GM23338 (cell line): Measurements from ENCODE around the gene TSPAN7. TPM values are rescaled to one million over a fixed set of nuclear protein-coding genes. Genes with fewer than 3 reads are reported as not detected.

Experiments
- CREB1 ChIP-seq: fragments of 250-450 bp; sonication (Bioruptor Pico); IDR thresholded peaks from 2 replicates; pipeline ENCODE4 v1.5.0; 2020; ENCODE audit warnings: low read depth, mild to moderate bottlenecking, moderate library complexity
- EZH2 ChIP-seq: fragments of 200-600 bp; sonication (generic); IDR thresholded peaks from one replicate; pipeline ENCODE4 v1.8.0; 2017; ENCODE audit warnings: antibody characterized with exemption, mild to moderate bottlenecking, low read depth; ENCODE audit not compliant: unreplicated experiment
- EZH2phosphoT487 ChIP-seq: fragments of 200-600 bp; sonication (generic); IDR thresholded peaks from one replicate; pipeline ENCODE4 v1.8.1; 2018; ENCODE audit warnings: antibody characterized with exemption; ENCODE audit not compliant: unreplicated experiment
- POLR2AphosphoS5 ChIP-seq: IDR thresholded peaks from 2 replicates; pipeline ENCODE4 v1.6.1; 2016; ENCODE audit warnings: antibody characterized with exemption, low read depth
- STAT1 ChIP-seq: IDR thresholded peaks from one replicate; pipeline ENCODE4 v1.6.1; 2016; ENCODE audit warnings: antibody characterized with exemption; ENCODE audit not compliant: unreplicated experiment
- ZNF114 ChIP-seq: fragments of 250-450 bp; sonication (Bioruptor Pico); IDR thresholded peaks from 2 replicates; pipeline ENCODE4 v1.5.0; 2020; ENCODE audit warnings: mild to moderate bottlenecking, moderate library complexity
- polyA plus RNA-seq: library from polyadenylated mRNA; unstranded; fragments of >200 nt; fragmentation: Nextera tagmentation; extraction: Ambion mirVana; gene quantifications from 2 replicates; pipeline ENCODE4 v1.2.1, GENCODE V29; 2016
- total RNA-seq: library from RNA; depleted of rRNA; stranded (reverse); fragments of >200 nt; shearing (Covaris generic); gene quantifications from 2 replicates; pipeline ENCODE4 v1.2.3, GENCODE V29; 2014
- TF ChIP-seq, protein P1 (sequence below): fragments of 250-450 bp; sonication (Bioruptor Pico); IDR thresholded peaks from 2 replicates; pipeline ENCODE4 v1.5.0; 2020; ENCODE audit warnings: mild to moderate bottlenecking, moderate library complexity
- TF ChIP-seq, protein P2 (sequence below): IDR thresholded peaks from one replicate; pipeline ENCODE4 v1.6.1; 2018; ENCODE audit warnings: antibody characterized with exemption; ENCODE audit not compliant: unreplicated experiment
- TF ChIP-seq, protein P3 (sequence below), 2 experiments: fragments of 200-600 bp in 1 of 2; sonication (generic) in 1 of 2; conservative IDR thresholded peaks; 2 replicates each; pipeline versions ENCODE4 v1.5.1 to v1.6.1; 2016 to 2017; ENCODE audit warnings: antibody characterized with exemption in 2 of 2, low read depth in 2 of 2, mild to moderate bottlenecking in 2 of 2, moderate library complexity in 1 of 2
- TF ChIP-seq, protein P4 (sequence below): IDR thresholded peaks from 2 replicates; pipeline ENCODE4 v1.6.1; 2016; ENCODE audit warnings: antibody characterized with exemption

TSPAN7 gene
- total and polyA plus RNA-seq, 2 experiments from 2014 or later = 7.2 to 11.5 TPM

DNA sequence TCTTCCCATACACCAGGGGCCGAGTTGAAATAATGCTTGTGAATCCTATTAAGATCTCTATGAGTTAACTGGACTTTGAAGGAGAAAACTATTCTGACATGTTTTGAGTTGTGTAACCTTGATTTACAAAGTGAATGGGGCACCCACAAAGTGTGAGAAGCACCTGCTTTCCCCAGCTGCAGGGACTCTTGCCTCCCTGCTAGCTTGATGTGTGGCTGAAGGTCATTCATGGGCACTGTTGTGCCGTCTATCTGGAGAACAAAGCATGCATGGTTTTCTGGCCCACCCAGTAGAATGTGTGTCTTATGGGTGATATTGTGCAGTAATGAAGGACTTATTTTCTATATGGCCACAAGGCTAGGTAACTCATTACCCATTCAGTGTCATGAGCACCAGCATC, 53.1 kb downstream of the TSPAN7 start (continued):
- TF ChIP-seq, protein P1, sequence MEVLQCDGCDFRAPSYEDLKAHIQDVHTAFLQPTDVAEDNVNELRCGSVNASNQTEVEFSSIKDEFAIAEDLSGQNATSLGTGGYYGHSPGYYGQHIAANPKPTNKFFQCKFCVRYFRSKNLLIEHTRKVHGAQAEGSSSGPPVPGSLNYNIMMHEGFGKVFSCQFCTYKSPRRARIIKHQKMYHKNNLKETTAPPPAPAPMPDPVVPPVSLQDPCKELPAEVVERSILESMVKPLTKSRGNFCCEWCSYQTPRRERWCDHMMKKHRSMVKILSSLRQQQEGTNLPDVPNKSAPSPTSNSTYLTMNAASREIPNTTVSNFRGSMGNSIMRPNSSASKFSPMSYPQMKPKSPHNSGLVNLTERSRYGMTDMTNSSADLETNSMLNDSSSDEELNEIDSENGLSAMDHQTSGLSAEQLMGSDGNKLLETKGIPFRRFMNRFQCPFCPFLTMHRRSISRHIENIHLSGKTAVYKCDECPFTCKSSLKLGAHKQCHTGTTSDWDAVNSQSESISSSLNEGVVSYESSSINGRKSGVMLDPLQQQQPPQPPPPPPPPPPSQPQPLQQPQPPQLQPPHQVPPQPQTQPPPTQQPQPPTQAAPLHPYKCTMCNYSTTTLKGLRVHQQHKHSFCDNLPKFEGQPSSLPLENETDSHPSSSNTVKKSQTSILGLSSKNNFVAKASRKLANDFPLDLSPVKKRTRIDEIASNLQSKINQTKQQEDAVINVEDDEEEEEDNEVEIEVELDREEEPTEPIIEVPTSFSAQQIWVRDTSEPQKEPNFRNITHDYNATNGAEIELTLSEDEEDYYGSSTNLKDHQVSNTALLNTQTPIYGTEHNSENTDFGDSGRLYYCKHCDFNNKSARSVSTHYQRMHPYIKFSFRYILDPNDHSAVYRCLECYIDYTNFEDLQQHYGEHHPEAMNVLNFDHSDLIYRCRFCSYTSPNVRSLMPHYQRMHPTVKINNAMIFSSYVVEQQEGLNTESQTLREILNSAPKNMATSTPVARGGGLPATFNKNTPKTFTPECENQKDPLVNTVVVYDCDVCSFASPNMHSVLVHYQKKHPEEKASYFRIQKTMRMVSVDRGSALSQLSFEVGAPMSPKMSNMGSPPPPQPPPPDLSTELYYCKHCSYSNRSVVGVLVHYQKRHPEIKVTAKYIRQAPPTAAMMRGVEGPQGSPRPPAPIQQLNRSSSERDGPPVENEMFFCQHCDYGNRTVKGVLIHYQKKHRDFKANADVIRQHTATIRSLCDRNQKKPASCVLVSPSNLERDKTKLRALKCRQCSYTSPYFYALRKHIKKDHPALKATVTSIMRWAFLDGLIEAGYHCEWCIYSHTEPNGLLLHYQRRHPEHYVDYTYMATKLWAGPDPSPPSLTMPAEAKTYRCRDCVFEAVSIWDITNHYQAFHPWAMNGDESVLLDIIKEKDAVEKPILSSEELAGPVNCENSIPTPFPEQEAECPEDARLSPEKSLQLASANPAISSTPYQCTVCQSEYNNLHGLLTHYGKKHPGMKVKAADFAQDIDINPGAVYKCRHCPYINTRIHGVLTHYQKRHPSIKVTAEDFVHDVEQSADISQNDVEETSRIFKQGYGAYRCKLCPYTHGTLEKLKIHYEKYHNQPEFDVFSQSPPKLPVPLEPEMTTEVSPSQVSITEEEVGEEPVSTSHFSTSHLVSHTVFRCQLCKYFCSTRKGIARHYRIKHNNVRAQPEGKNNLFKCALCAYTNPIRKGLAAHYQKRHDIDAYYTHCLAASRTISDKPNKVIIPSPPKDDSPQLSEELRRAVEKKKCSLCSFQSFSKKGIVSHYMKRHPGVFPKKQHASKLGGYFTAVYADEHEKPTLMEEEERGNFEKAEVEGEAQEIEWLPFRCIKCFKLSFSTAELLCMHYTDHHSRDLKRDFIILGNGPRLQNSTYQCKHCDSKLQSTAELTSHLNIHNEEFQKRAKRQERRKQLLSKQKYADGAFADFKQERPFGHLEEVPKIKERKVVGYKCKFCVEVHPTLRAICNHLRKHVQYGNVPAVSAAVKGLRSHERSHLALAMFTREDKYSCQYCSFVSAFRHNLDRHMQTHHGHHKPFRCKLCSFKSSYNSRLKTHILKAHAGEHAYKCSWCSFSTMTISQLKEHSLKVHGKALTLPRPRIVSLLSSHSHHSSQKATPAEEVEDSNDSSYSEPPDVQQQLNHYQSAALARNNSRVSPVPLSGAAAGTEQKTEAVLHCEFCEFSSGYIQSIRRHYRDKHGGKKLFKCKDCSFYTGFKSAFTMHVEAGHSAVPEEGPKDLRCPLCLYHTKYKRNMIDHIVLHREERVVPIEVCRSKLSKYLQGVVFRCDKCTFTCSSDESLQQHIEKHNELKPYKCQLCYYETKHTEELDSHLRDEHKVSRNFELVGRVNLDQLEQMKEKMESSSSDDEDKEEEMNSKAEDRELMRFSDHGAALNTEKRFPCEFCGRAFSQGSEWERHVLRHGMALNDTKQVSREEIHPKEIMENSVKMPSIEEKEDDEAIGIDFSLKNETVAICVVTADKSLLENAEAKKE (CRISPR knock-in tag) = no peak
- TF ChIP-seq EZH2 (no peak), ZNF114 (CRISPR knock-in tag) (no peak), POLR2AphosphoS5 (no peak), CREB1 (CRISPR knock-in tag) (no peak), STAT1 (no peak), EZH2phosphoT487 (no peak)
- TF ChIP-seq, protein P2, sequence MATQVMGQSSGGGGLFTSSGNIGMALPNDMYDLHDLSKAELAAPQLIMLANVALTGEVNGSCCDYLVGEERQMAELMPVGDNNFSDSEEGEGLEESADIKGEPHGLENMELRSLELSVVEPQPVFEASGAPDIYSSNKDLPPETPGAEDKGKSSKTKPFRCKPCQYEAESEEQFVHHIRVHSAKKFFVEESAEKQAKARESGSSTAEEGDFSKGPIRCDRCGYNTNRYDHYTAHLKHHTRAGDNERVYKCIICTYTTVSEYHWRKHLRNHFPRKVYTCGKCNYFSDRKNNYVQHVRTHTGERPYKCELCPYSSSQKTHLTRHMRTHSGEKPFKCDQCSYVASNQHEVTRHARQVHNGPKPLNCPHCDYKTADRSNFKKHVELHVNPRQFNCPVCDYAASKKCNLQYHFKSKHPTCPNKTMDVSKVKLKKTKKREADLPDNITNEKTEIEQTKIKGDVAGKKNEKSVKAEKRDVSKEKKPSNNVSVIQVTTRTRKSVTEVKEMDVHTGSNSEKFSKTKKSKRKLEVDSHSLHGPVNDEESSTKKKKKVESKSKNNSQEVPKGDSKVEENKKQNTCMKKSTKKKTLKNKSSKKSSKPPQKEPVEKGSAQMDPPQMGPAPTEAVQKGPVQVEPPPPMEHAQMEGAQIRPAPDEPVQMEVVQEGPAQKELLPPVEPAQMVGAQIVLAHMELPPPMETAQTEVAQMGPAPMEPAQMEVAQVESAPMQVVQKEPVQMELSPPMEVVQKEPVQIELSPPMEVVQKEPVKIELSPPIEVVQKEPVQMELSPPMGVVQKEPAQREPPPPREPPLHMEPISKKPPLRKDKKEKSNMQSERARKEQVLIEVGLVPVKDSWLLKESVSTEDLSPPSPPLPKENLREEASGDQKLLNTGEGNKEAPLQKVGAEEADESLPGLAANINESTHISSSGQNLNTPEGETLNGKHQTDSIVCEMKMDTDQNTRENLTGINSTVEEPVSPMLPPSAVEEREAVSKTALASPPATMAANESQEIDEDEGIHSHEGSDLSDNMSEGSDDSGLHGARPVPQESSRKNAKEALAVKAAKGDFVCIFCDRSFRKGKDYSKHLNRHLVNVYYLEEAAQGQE = no peak
- TF ChIP-seq, protein P3, sequence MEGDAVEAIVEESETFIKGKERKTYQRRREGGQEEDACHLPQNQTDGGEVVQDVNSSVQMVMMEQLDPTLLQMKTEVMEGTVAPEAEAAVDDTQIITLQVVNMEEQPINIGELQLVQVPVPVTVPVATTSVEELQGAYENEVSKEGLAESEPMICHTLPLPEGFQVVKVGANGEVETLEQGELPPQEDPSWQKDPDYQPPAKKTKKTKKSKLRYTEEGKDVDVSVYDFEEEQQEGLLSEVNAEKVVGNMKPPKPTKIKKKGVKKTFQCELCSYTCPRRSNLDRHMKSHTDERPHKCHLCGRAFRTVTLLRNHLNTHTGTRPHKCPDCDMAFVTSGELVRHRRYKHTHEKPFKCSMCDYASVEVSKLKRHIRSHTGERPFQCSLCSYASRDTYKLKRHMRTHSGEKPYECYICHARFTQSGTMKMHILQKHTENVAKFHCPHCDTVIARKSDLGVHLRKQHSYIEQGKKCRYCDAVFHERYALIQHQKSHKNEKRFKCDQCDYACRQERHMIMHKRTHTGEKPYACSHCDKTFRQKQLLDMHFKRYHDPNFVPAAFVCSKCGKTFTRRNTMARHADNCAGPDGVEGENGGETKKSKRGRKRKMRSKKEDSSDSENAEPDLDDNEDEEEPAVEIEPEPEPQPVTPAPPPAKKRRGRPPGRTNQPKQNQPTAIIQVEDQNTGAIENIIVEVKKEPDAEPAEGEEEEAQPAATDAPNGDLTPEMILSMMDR (conservative IDR thresholded peaks at IDR 0.05; ENCODE audit: low read depth in 2 of 2) = no peak
- TF ChIP-seq, protein P4, sequence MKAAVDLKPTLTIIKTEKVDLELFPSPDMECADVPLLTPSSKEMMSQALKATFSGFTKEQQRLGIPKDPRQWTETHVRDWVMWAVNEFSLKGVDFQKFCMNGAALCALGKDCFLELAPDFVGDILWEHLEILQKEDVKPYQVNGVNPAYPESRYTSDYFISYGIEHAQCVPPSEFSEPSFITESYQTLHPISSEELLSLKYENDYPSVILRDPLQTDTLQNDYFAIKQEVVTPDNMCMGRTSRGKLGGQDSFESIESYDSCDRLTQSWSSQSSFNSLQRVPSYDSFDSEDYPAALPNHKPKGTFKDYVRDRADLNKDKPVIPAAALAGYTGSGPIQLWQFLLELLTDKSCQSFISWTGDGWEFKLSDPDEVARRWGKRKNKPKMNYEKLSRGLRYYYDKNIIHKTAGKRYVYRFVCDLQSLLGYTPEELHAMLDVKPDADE = no peak
